DOHH2 (cell line): ENCODE measurements around the gene WDR64.

ENCODE experiments used
- H3F3A ChIP-seq: fragments of 200-600 bp; sonication (generic), shearing (Covaris generic); 2 replicates; pipeline ENCODE4 v1.6.0; 2016; ENCODE audit warnings: antibody characterized with exemption, mild to moderate bottlenecking; ENCODE audit not compliant: control insufficient read depth, insufficient read depth
- H3K27ac ChIP-seq: fragments of 200-600 bp; sonication (generic); 2 replicates; pipeline ENCODE4 v1.5.1; 2014; ENCODE audit warnings: low read depth, mild to moderate bottlenecking, low read length, moderate library complexity
- H3K27me3 ChIP-seq: fragments of 200-600 bp; sonication (generic); 2 replicates; pipeline ENCODE4 v1.6.1; 2014; ENCODE audit warnings: mild to moderate bottlenecking, low read length, mixed read lengths; ENCODE audit not compliant: control insufficient read depth
- H3K36me3 ChIP-seq: fragments of 200-600 bp; sonication (generic); 2 replicates; pipeline ENCODE4 v1.6.1; 2014; ENCODE audit warnings: mild to moderate bottlenecking, low read length, moderate library complexity, mixed read lengths; ENCODE audit not compliant: control insufficient read depth
- H3K4me1 ChIP-seq: fragments of 200-600 bp; sonication (generic); 2 replicates; pipeline ENCODE4 v1.6.1; 2014; ENCODE audit warnings: mild to moderate bottlenecking, low read length, mixed read lengths; ENCODE audit not compliant: control insufficient read depth
- H3K4me2 ChIP-seq: fragments of 200-600 bp; sonication (generic); 2 replicates; pipeline ENCODE4 v1.6.0; 2014; ENCODE audit warnings: mild to moderate bottlenecking, low read length, moderate library complexity
- H3K4me3 ChIP-seq: fragments of 200-600 bp; sonication (generic); 2 replicates; pipeline ENCODE4 v1.5.1; 2014; ENCODE audit warnings: mild to moderate bottlenecking, low read length, mixed read lengths
- H3K79me2 ChIP-seq: fragments of 200-600 bp; sonication (generic); 2 replicates; pipeline ENCODE4 v1.6.1; 2014; ENCODE audit warnings: mild to moderate bottlenecking, low read length, mixed read lengths; ENCODE audit not compliant: control insufficient read depth
- H3K9me2 ChIP-seq: fragments of 200-600 bp; sonication (generic); replicated peaks from 2 replicates; pipeline ENCODE4 v1.6.1; 2014; ENCODE audit warnings: mild to moderate bottlenecking, low read length, mixed read lengths; ENCODE audit not compliant: control insufficient read depth
- H3K9me3 ChIP-seq: fragments of 200-600 bp; sonication (generic); 2 replicates; pipeline ENCODE4 v1.6.1; 2014; ENCODE audit warnings: antibody characterized with exemption, low read length, mixed read lengths; ENCODE audit not compliant: control insufficient read depth, insufficient read depth
- H4K20me1 ChIP-seq: fragments of 200-600 bp; sonication (generic); 2 replicates; pipeline ENCODE4 v1.6.0; 2014; ENCODE audit warnings: low read depth, mild to moderate bottlenecking, antibody characterized with exemption, low read length, moderate library complexity; ENCODE audit not compliant: control insufficient read depth, insufficient read depth
- CTCF ChIP-seq: fragments of 200-600 bp; sonication (generic); IDR thresholded peaks from one replicate; pipeline ENCODE4 v1.5.1; 2014; ENCODE audit warnings: antibody characterized with exemption, mild to moderate bottlenecking, low read depth, low read length; ENCODE audit not compliant: poor library complexity, severe bottlenecking
- EZH2phosphoT487 ChIP-seq: fragments of 200-600 bp; sonication (generic); IDR thresholded peaks from 2 replicates; pipeline ENCODE4 v1.6.1; 2017; ENCODE audit warnings: borderline replicate concordance, mild to moderate bottlenecking, antibody characterized with exemption, low read length, moderate library complexity, mixed read lengths

The WDR64 gene

GRCh38 chr1:241842565-241842964 lies 190.5 kb downstream of the WDR64 start:
- Histone ChIP-seq H3K9me3 (no peaks in the 10 kb centered on the region), H3K4me1 (peaks cover 11% of the 10 kb centered on the region), H3K27me3 (no peaks in the 10 kb centered on the region), H4K20me1 (no peaks in the 10 kb centered on the region), H3K79me2 (no peaks in the 10 kb centered on the region), H3K9me2 (no peaks in the 10 kb centered on the region), H3K27ac (no peak overlapping the region), H3F3A (no peaks in the 10 kb centered on the region), H3K4me3 (no peak overlapping the region), H3K4me2 (no peak overlapping the region), H3K36me3 (no peaks in the 10 kb centered on the region)
- TF ChIP-seq CTCF (no peak), EZH2phosphoT487 (no peak)

GRCh38 chr1:241844593-241844992 lies 192.5 kb downstream of the WDR64 start:
- H3F3A ChIP-seq, result peaks cover 4% of the 10 kb centered on the region; the same call in 1 of the 2 replicates
- H3K36me3 ChIP-seq, result peaks cover 15% of the 10 kb centered on the region
- H3K4me3 ChIP-seq, result no peak overlapping the region
- peaks cover 17% of the 10 kb centered on the region for H3K79me2 ChIP-seq
- H3K4me1 ChIP-seq, result peaks cover 15% of the 10 kb centered on the region
- H4K20me1 ChIP-seq, result no peaks in the 10 kb centered on the region
- H3K9me2 ChIP-seq, result no peaks in the 10 kb centered on the region
- TF ChIP-seq CTCF (no peak), EZH2phosphoT487 (no peak)
- H3K27ac ChIP-seq, result no peak overlapping the region
- H3K4me2 ChIP-seq, result no peak overlapping the region
- no peaks in the 10 kb centered on the region for H3K27me3 ChIP-seq
- no peaks in the 10 kb centered on the region for H3K9me3 ChIP-seq

DNA sequence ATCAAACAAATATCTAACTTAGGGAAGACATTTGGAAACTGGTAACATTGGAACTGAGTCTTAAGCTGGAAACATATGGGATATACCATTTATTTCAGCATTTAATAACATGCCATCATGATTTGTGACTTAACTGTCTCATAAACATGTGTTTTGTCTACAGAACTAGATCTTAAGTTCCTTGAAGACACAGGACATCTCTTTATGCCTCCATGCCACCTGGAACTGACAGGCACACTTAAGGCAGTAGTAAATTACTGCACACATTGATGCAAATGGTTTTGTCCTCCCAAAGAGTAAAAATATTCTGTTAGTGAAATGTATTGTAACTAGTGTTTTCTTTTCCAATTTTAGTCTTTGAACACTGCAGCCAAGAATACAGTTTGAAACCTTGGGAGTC lies 194.3 kb downstream of the WDR64 start:
- no peaks in the 10 kb centered on the region for H3K9me3 ChIP-seq
- no peak overlapping the region for H3K4me3 ChIP-seq
- H3K79me2 ChIP-seq, result peaks cover 35% of the 10 kb centered on the region
- TF ChIP-seq EZH2phosphoT487 (no peak), CTCF (no peak)
- H3K4me2 ChIP-seq, result peak overlapping the region; percentile 95; the same call in 1 of the 2 replicates
- H4K20me1 ChIP-seq, result no peaks in the 10 kb centered on the region; the same call in 1 of the 2 replicates
- H3K27me3 ChIP-seq, result no peaks in the 10 kb centered on the region
- H3F3A ChIP-seq, result peaks cover 4% of the 10 kb centered on the region; the same call in 1 of the 2 replicates
- peaks cover 27% of the 10 kb centered on the region for H3K4me1 ChIP-seq
- H3K27ac ChIP-seq, result no peak overlapping the region
- peaks cover 32% of the 10 kb centered on the region for H3K36me3 ChIP-seq
- H3K9me2 ChIP-seq, result no peaks in the 10 kb centered on the region
